ENCODE data around the gene SLC66A2.

The SLC66A2 gene

GRCh38 chr18:79950515-79951341, 725 bp downstream of the SLC66A2 start:
- DNase-seq (ENCODE audit: low read depth) = no peak

DNA sequence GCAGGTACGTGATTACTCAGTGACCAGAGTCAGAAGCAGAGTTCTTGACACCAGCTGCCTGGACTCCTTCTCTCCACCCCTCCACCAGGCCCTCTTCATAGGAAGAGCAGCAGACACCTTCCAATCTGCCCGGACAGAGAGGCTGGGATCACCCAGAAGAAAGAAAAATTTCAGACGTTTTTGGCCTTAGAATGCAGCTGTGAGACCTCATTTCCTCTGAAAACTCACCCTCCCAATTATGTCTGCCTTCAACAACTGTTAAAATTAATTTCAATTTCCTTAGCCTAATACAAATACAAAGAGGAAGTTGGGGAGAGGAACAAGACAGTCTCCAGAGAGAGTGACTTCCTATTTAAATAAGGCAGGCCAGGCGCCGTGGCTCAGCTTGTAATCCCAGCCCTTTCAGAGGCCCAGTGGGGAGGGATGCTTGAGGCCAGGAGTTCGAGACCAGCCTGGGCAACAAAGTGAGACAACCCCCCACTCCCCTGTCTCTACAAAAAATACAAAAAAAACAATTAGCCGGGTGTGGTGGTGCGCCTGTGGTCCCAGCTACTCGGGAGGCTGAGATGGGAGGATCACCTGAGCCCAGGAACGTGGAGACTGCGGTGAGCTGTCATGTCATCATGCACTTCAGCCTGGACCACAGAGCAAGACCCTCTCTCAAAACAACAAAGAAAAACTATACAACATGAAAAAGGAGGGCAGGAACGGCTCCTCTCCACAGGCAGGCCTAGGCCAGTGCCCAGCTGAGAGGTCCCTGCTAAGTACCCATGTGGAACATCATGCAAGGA, 1.6 kb downstream of the SLC66A2 start:
- DNase-seq (ENCODE audit: low read depth) = no peak

GRCh38 chr18:79948719-79949411, 2.6 kb downstream of the SLC66A2 start:
- no peak for DNase-seq (ENCODE audit: low read depth)

- no peak for DNase-seq (ENCODE audit: low read depth)
Observed at GRCh38 chr18:79947881-79948610, 3.4 kb downstream of the SLC66A2 start.

- DNase-seq (ENCODE audit: low read depth) = no peak
Observed at GRCh38 chr18:79947054-79947755, 4.2 kb downstream of the SLC66A2 start.

- no peak for DNase-seq (ENCODE audit: low read depth)
Observed at GRCh38 chr18:79945118-79946042, 6.1 kb downstream of the SLC66A2 start.

DNA sequence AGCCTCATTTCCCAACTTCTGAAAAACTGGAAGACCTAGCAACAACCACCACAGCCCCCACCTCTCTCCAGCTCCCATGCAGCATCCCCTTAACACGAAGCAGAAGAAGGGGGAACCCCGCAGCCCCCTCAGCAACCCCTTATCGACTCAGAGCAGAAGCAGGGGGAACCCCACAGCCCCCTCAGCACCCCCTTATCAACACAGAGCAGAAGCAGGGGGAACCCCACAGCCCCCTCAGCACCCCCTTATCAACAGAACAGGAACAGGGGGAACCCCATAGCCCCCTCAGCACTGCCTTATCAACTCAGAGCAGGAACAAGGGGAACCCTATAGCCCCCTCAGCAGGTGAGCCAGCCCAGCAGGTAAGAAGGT, 6.7 kb downstream of the SLC66A2 start:
- DNase-seq (ENCODE audit: low read depth) = no peak

- DNase-seq (ENCODE audit: low read depth) = no peak
Observed at GRCh38 chr18:79944126-79944731, 7.2 kb downstream of the SLC66A2 start.

DNA sequence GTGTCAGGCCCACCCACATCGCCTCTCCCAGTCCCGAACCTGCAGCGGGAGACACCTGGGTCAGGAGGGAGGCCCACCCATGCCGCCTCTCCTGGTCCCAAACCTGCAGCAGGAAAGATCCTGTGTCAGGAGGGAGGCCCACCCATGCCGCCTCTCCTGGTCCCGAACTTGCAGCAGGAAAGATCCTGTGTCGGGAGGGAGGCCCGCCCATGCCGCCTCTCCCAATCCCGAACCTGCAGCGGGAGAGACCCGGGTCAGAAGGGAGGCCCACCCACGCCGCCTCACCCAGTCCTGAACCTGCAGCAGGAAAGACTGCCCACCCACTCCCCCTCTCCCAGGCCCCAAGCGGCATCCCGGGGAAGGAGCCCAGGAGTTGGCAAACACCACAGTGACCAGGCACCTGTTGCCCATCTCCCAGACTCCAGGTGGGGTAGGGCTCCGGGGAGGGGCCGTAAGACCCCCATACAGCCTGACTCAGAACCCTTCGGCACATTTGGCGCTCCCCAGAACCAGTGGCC, 7.8 kb downstream of the SLC66A2 start:
- DNase-seq (ENCODE audit: low read depth) = no peak

DNA sequence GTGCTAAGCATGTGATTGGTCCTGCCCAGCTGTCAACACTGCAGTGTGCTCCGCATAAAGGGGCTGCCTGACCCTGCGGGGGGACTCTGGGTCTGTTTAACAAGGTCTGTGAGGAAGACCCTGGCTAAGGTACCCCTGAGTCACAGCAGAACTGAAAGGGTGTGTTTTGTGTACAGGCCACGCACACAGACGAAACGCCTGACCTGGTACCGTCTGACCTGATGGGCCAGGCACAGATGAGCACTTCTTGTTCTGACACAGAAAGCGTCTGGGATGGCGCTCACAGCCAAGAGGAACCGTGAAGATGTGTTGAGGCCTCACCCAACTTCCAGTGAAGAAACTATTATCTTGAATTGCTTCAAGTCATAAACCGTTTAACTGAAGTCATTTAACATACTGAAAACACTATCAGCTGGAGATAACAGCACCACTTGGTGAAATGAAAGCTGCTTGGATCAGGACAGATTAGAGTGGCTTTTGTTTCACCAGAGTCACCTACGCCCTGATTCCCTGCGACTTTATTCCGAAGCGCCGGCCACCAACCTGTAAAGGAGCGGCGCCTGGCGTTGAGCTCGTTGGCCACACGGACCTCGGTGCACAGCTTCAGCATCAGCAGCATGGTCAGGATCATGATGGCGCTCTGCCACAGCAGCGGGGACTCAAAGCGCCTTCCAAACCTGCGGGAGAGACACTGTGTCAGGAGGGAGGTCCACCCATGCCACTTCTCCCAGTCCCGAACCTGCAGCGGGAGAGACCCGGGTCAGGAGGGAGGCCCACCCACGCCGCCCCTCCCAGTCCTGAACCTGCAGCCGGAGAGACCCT, 8.5 kb downstream of the SLC66A2 start:
- DNase-seq (ENCODE audit: low read depth) = no peak

- DNase-seq (ENCODE audit: low read depth) = no peak
Observed at GRCh38 chr18:79942211-79942610, 9.2 kb downstream of the SLC66A2 start.

DNA sequence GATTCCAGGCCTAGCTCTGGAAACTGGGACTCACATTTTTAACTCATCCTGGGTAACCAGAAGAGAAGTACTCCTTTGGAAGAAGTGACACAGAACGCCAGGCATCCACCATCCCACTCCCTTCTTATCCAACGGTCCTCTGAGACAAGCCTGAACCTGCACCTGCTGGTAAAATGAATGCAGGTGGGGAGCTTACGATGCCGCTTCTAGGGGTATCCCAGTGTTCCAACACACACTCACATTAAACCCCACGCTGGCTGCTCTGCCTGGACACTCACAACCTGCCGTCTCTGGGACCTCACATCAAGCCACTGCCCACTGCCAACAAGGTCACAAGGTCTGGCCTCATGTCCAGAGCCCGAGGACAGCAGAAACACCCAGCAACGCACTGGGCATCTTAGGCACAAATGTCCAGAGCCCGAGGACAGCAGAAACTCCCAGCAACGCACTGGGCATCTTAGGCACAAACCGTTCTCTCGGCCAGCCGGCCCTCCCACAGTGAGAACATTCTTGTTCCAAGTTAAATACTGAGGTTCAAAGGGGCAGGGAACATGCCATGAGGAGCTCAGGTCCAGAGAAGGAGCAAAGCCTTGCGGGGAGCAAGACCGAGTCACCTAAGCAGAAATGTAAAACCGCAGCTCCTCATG, 9.9 kb downstream of the SLC66A2 start:
- no peak for DNase-seq (ENCODE audit: low read depth)

GRCh38 chr18:79940814-79941472, 10.5 kb downstream of the SLC66A2 start:
- no peak for DNase-seq (ENCODE audit: low read depth)

- DNase-seq (ENCODE audit: low read depth) = no peak
Observed at GRCh38 chr18:79940126-79940813, 11.2 kb downstream of the SLC66A2 start.

DNA sequence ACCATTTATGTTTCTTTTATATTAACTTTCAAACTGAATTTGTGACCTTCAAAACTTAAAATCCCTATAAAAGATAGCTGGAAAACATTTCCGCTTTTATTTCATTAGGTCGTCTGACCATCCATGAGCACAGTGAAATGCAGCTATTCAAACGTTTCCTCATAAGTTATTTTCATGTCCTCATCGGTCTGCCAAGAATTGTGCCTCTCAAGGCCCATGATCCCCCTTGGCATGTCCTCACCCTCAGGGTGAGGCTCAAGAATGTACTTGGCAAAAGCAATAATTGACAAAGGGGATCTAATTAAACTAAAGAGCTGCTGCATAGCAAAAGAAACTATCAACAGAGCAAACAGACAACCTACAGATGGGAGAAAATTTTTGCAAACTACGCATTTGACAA, 12.4 kb downstream of the SLC66A2 start:
- no peak for DNase-seq (ENCODE audit: low read depth)

DNA sequence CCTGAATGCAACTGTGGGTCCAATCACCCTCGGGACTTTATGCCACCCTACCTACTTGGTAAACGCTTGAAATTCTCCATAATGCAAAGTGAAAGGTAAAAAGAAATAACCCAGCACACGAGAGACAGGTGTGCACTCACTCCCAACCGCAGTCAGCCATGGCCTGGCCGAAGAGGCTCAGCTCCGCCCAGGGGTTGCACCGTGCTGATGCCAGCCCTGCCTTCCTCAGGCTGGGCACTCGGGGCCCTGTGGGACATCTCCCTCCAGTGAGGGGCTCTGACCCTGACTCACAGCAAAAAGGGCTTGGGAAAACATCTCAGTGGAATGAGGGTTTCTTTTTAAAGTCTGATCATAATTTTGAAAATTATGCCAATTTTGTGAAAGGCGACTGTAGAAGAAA, 13.3 kb downstream of the SLC66A2 start:
- no peak for DNase-seq (ENCODE audit: low read depth)

Data from non-pigmented ciliary epithelial cell (primary cell).